OCI-LY1 (cell line): ENCODE data around the gene CTDSP2.

Source experiments
- H2AFZ ChIP-seq: fragments of 200-600 bp; sonication (generic), shearing (Covaris generic); 2 replicates; pipeline ENCODE4 v1.6.0; 2014; ENCODE audit warnings: antibody characterized with exemption, mild to moderate bottlenecking, low read length
- H3F3A ChIP-seq: fragments of 200-600 bp; sonication (generic), shearing (Covaris generic); 2 replicates; pipeline ENCODE4 v1.6.0; 2014; ENCODE audit warnings: mild to moderate bottlenecking, antibody characterized with exemption, low read length, moderate library complexity; ENCODE audit not compliant: insufficient read depth
- H3K27ac ChIP-seq: fragments of 200-600 bp; sonication (generic); 2 replicates; pipeline ENCODE4 v1.5.1; 2014; ENCODE audit warnings: low read length, mixed run types, mild to moderate bottlenecking, low read depth; ENCODE audit not compliant: poor library complexity, severe bottlenecking
- H3K27me3 ChIP-seq: fragments of 200-600 bp; sonication (generic); 2 replicates; pipeline ENCODE4 v1.6.0; 2014; ENCODE audit warnings: antibody characterized with exemption, mild to moderate bottlenecking, low read length, moderate library complexity; ENCODE audit not compliant: insufficient read depth
- H3K36me3 ChIP-seq: fragments of 200-600 bp; sonication (generic); 2 replicates; pipeline ENCODE4 v1.6.1; 2014; ENCODE audit warnings: mild to moderate bottlenecking, antibody characterized with exemption, low read length, moderate library complexity, mixed read lengths; ENCODE audit not compliant: insufficient read depth
- H3K4me1 ChIP-seq: fragments of 200-600 bp; sonication (generic); 2 replicates; pipeline ENCODE4 v1.5.1; 2014; ENCODE audit warnings: mild to moderate bottlenecking, low read length, moderate library complexity; ENCODE audit not compliant: insufficient read depth, severe bottlenecking
- H3K4me2 ChIP-seq: fragments of 200-600 bp; sonication (generic), shearing (Covaris generic); 2 replicates; pipeline ENCODE4 v1.6.1; 2014; ENCODE audit warnings: low read length
- H3K4me3 ChIP-seq: fragments of 200-600 bp; sonication (generic); 2 replicates; pipeline ENCODE4 v1.5.1; 2014; ENCODE audit warnings: low read length, low read depth, mild to moderate bottlenecking, mixed read lengths; ENCODE audit not compliant: poor library complexity, severe bottlenecking
- H3K79me2 ChIP-seq: fragments of 200-600 bp; shearing (Covaris generic); 2 replicates; pipeline ENCODE4 v1.6.1; 2016; ENCODE audit warnings: mixed run types, low read length, mixed read lengths; ENCODE audit not compliant: insufficient read depth
- H3K9ac ChIP-seq: fragments of 200-600 bp; sonication (generic), shearing (Covaris generic); 2 replicates; pipeline ENCODE4 v1.6.1; 2014; ENCODE audit warnings: mild to moderate bottlenecking, low read length, mixed read lengths
- H3K9me2 ChIP-seq: fragments of 200-600 bp; sonication (generic), shearing (Covaris generic); 2 replicates; pipeline ENCODE4 v1.6.1; 2014; ENCODE audit warnings: low read depth, mild to moderate bottlenecking, low read length, mixed read lengths
- H3K9me3 ChIP-seq: fragments of 200-600 bp; shearing (Covaris generic); 2 replicates; pipeline ENCODE4 v1.6.1; 2014; ENCODE audit warnings: low read length, mixed read lengths
- H4K20me1 ChIP-seq: fragments of 200-600 bp; sonication (generic), shearing (Covaris generic); 2 replicates; pipeline ENCODE4 v1.6.0; 2016; ENCODE audit warnings: mild to moderate bottlenecking, low read length; ENCODE audit not compliant: insufficient read depth
- CTCF ChIP-seq: fragments of 200-600 bp; sonication (generic), shearing (Covaris generic); IDR thresholded peaks from 2 replicates; pipeline ENCODE4 v1.5.1; 2017; ENCODE audit warnings: mild to moderate bottlenecking, antibody characterized with exemption, low read length, moderate library complexity, mixed read lengths
- EZH2 ChIP-seq: fragments of 200-600 bp; sonication (generic), shearing (Covaris generic); IDR thresholded peaks from 2 replicates; pipeline ENCODE4 v1.8.0; 2017; ENCODE audit warnings: borderline replicate concordance, mixed run types, mild to moderate bottlenecking, antibody characterized with exemption, low read length, moderate library complexity, mixed read lengths

CTDSP2 gene

GRCh38 chr12:57817261-57817989 lies 29.1 kb downstream of the CTDSP2 start:
- no peaks in the 10 kb centered on the region; the same call in 1 of the 2 replicates for H3K36me3 ChIP-seq
- no peak overlapping the region for H3K27ac ChIP-seq
- no peak overlapping the region for H3K4me2 ChIP-seq
- no peaks in the 10 kb centered on the region for H4K20me1 ChIP-seq
- no peaks in the 10 kb centered on the region for H3K9me2 ChIP-seq
- no peak overlapping the region for H2AFZ ChIP-seq
- H3K4me1 ChIP-seq: no peaks in the 10 kb centered on the region
- no peaks in the 10 kb centered on the region for H3K9me3 ChIP-seq
- no peaks in the 10 kb centered on the region for H3K79me2 ChIP-seq
- no peak overlapping the region for H3K9ac ChIP-seq
- H3K27me3 ChIP-seq: no peaks in the 10 kb centered on the region
- TF ChIP-seq CTCF (no peak), EZH2 (no peak)
- H3F3A ChIP-seq: no peaks in the 10 kb centered on the region
- H3K4me3 ChIP-seq: no peak overlapping the region

- Histone ChIP-seq H3K27ac (no peak overlapping the region), H3K9me3 (no peaks in the 10 kb centered on the region), H3K79me2 (no peaks in the 10 kb centered on the region), H3K4me1 (no peaks in the 10 kb centered on the region), H3K4me3 (no peak overlapping the region), H3K9ac (no peak overlapping the region), H4K20me1 (no peaks in the 10 kb centered on the region), H3K27me3 (no peaks in the 10 kb centered on the region), H2AFZ (no peak overlapping the region), H3K4me2 (no peak overlapping the region), H3K36me3 (no peaks in the 10 kb centered on the region), H3F3A (no peaks in the 10 kb centered on the region), H3K9me2 (no peaks in the 10 kb centered on the region)
- TF ChIP-seq CTCF (no peak), EZH2 (no peak)
Measured at GRCh38 chr12:57816855-57817151, 29.7 kb downstream of the CTDSP2 start.

- no peaks in the 10 kb centered on the region for H4K20me1 ChIP-seq
- H3K4me1 ChIP-seq: no peaks in the 10 kb centered on the region
- no peak overlapping the region for H3K4me2 ChIP-seq
- TF ChIP-seq EZH2 (no peak), CTCF (no peak)
- no peaks in the 10 kb centered on the region for H3K9me2 ChIP-seq
- H3K36me3 ChIP-seq: no peaks in the 10 kb centered on the region
- H3K79me2 ChIP-seq: no peaks in the 10 kb centered on the region
- H3F3A ChIP-seq: no peaks in the 10 kb centered on the region
- no peaks in the 10 kb centered on the region for H3K27me3 ChIP-seq
- no peak overlapping the region for H2AFZ ChIP-seq
- H3K9me3 ChIP-seq: no peaks in the 10 kb centered on the region
- no peak overlapping the region for H3K9ac ChIP-seq
- H3K27ac ChIP-seq: no peak overlapping the region
- H3K4me3 ChIP-seq: no peak overlapping the region
Measured at GRCh38 chr12:57816001-57816854, 30.3 kb downstream of the CTDSP2 start.
